Skeletal muscle tissue (tissue), 4 donors: ENCODE measurements around the gene GP1BB. TPM values are rescaled to one million over a fixed set of nuclear protein-coding genes. Genes with fewer than 3 reads are reported as not detected.
A peak's percentile ranks its signal among the peaks of the same experiment; 100 is the strongest.

Experiments used
- H3K27ac ChIP-seq: one replicate; pipeline ENCODE4 v1.7.0; 2013; ENCODE audit warnings: mild to moderate bottlenecking, low read depth, low read length, inconsistent platforms
- H3K27me3 ChIP-seq, 3 donors: one replicate each; pipeline ENCODE4 v1.7.0; 2013; ENCODE audit warnings: low read length in 3 of 3; ENCODE audit not compliant: control insufficient read depth in 3 of 3, insufficient read depth in 3 of 3
- H3K36me3 ChIP-seq, 3 donors: one replicate each; pipeline ENCODE4 v1.7.0; 2013; ENCODE audit warnings: low read length in 3 of 3; ENCODE audit not compliant: control insufficient read depth in 3 of 3, insufficient read depth in 3 of 3
- H3K4me1 ChIP-seq, 3 donors: one replicate each; pipeline ENCODE4 v1.7.0; 2013; ENCODE audit warnings: low read length in 3 of 3, mild to moderate bottlenecking in 3 of 3; ENCODE audit not compliant: control insufficient read depth in 3 of 3, insufficient read depth in 3 of 3
- H3K4me3 ChIP-seq, 3 donors: one replicate each; pipeline ENCODE4 v1.7.0; 2013; ENCODE audit warnings: low read length in 3 of 3
- H3K9ac ChIP-seq, 3 donors: one replicate each; pipeline ENCODE4 v1.7.0; 2013; ENCODE audit warnings: low read length in 3 of 3, mild to moderate bottlenecking in 3 of 3, moderate library complexity in 2 of 3, low read depth in 1 of 3
- H3K9me3 ChIP-seq, 3 donors: one replicate each; pipeline ENCODE4 v1.7.0; 2013; ENCODE audit warnings: low read length in 3 of 3; ENCODE audit not compliant: control insufficient read depth in 3 of 3
- total RNA-seq: library from RNA; depleted of rRNA; stranded (reverse); fragments of >200 nt; gene quantifications from one replicate; pipeline ENCODE4 v1.2.3, GENCODE V29; 2014
- donor health status: Osteomylitis.

GP1BB gene
- total RNA-seq, 1 donor from 2014 or later = 6.8 TPM

- Histone ChIP-seq H3K36me3 (peaks cover 2 to 11% (median 7%) of the 10 kb centered on the region in 3 donors), H3K27ac (no peak overlapping the region), H3K9me3 (no peaks in the 10 kb centered on the region), H3K27me3 (peaks cover 13 to 32% (median 18%) of the 10 kb centered on the region in 3 donors), H3K9ac (no peak overlapping the region), H3K4me3 (no peak overlapping the region), H3K4me1 (peaks cover 11 to 23% (median 19%) of the 10 kb centered on the region in 3 donors)
Measured at GRCh38 chr22:19764636-19765476, 41.5 kb downstream of the GP1BB start.

DNA sequence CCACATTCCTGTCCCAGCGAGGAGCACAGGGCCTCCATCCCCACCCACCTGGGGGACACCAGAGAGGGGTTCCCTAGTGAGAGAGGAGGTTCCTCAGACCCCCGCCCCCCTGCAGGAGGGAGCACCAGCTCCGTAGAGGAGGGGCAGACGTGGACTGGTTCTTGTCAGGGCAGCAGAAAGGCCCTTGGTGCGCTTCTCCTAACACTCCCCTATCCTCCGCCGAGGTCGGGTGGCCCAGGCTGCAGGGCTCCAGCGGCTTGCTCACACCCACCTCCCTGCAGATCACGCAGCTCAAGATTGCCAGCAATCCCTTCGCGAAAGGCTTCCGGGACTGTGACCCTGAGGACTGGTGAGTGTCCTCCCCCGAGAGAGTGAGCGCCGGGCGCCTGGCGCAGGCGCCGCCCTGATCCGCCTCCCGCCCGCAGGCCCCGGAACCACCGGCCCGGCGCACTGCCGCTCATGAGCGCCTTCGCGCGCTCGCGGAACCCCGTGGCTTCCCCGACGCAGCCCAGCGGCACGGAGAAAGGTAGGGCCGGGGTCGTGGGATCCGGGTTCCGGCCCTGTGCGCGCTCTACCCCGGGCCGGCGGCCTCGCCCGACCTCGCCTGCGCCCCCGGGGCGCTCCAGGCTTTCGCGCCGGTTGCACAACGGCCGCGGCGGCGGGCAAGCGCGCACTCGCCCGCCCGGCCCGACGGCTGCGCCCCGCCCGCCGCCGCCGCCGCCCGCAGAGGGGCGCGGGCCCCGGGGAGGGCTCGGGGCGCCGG, 42.3 kb downstream of the GP1BB start:
- H3K36me3 ChIP-seq = peaks cover 2 to 11% (median 7%) of the 10 kb centered on the region in 3 donors
- H3K4me1 ChIP-seq = peaks cover 11 to 23% (median 19%) of the 10 kb centered on the region in 3 donors
- peaks cover 14 to 32% (median 18%) of the 10 kb centered on the region in 3 donors for H3K27me3 ChIP-seq
- peak overlapping the region in 1 of 3 donors; percentile 30 for H3K4me3 ChIP-seq
- H3K9ac ChIP-seq = no peak overlapping the region
- no peak overlapping the region for H3K27ac ChIP-seq
- H3K9me3 ChIP-seq = no peaks in the 10 kb centered on the region

- Histone ChIP-seq H3K27me3 (peaks cover 14 to 34% (median 18%) of the 10 kb centered on the region in 3 donors), H3K4me3 (no peak overlapping the region), H3K9me3 (no peaks in the 10 kb centered on the region), H3K27ac (no peak overlapping the region), H3K36me3 (peaks cover 2 to 11% (median 7%) of the 10 kb centered on the region in 3 donors), H3K4me1 (peaks cover 11 to 23% (median 19%) of the 10 kb centered on the region in 3 donors), H3K9ac (no peak overlapping the region)
Measured at GRCh38 chr22:19766240-19766510, 42.8 kb downstream of the GP1BB start.

- Histone ChIP-seq H3K4me1 (peaks cover 11 to 23% (median 19%) of the 10 kb centered on the region in 3 donors), H3K27ac (no peak overlapping the region), H3K27me3 (peaks cover 14 to 34% (median 18%) of the 10 kb centered on the region in 3 donors)
Measured at GRCh38 chr22:19766511-19767426, 43.4 kb downstream of the GP1BB start.

GRCh38 chr22:19767427-19768341, 44.3 kb downstream of the GP1BB start:
- Histone ChIP-seq H3K9me3 (no peaks in the 10 kb centered on the region), H3K27ac (no peak overlapping the region), H3K4me3 (no peak overlapping the region), H3K9ac (peak overlapping the region in 1 of 3 donors; percentile 33), H3K36me3 (peaks cover 2 to 11% (median 7%) of the 10 kb centered on the region in 3 donors), H3K4me1 (peaks cover 7 to 18% (median 13%) of the 10 kb centered on the region in 3 donors), H3K27me3 (peaks cover 14 to 28% (median 18%) of the 10 kb centered on the region in 3 donors)

More at GRCh38 chr22:19766511-19767426, 43.4 kb downstream of the GP1BB start:
- Histone ChIP-seq H3K9me3 (no peaks in the 10 kb centered on the region), H3K9ac (no peak overlapping the region), H3K4me3 (no peak overlapping the region), H3K36me3 (peaks cover 2 to 11% (median 7%) of the 10 kb centered on the region in 3 donors)

GRCh38 chr22:19769393-19769715, 46.0 kb downstream of the GP1BB start:
- Histone ChIP-seq H3K4me3 (no peak overlapping the region), H3K27me3 (peaks cover 13 to 18% (median 14%) of the 10 kb centered on the region in 3 donors), H3K4me1 (peaks cover 3 to 17% (median 8%) of the 10 kb centered on the region in 3 donors), H3K9ac (no peak overlapping the region), H3K36me3 (peaks cover 2 to 11% (median 7%) of the 10 kb centered on the region in 3 donors), H3K9me3 (no peaks in the 10 kb centered on the region), H3K27ac (no peak overlapping the region)

DNA sequence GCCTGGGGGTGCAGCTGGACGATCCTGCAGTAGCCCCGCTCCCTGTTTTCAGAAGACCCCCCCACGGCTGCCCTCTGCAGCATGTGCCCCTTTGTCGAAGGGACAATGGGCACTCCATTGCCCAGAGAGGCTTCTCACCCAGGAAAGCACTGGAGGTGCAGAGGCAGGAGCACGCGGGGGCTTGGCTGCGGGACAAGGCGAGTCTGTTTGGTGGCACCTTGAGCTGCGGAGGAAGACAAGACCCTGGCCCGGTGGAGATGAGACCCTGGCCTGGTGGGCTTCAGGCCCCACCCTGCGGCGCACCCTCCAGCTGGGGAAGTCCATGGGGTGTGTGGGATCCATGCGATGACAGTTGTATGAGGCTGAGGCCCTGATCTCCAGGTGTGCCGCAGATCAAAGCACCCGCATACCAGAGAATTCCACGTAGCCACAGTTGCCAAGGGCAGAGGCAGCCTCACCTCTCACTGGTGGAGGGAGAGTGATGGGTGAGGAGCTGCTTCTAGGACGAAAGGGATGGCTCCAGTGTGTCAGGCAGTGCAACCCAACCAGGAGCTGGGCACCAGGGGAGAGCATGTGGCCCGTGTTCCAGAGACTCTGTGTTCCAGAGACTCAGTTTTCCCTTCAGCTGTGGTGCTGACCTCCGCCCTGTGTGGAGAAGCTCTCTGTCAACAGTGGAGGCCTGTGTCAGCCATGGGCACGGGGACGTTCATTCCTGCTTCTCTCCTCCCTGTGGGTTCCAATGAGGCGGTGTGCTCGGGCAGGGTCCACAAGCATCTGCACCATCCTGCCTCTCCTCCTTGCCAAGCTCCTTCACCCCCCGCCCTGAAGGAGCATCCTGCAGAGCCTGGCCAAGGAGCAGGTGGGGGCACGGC, 47.2 kb downstream of the GP1BB start:
- Histone ChIP-seq H3K27ac (no peak overlapping the region), H3K4me1 (peaks cover 3 to 17% (median 8%) of the 10 kb centered on the region in 3 donors)

GRCh38 chr22:19772422-19772672, 49.0 kb downstream of the GP1BB start:
- H3K27ac ChIP-seq = no peak overlapping the region
- H3K9ac ChIP-seq = no peak overlapping the region
- H3K4me1 ChIP-seq = peaks cover 3 to 17% (median 8%) of the 10 kb centered on the region in 3 donors
- peaks cover 2 to 8% (median 4%) of the 10 kb centered on the region in 3 donors for H3K36me3 ChIP-seq
- no peaks in the 10 kb centered on the region for H3K9me3 ChIP-seq
- peaks cover 7 to 18% (median 11%) of the 10 kb centered on the region in 3 donors for H3K27me3 ChIP-seq
- no peak overlapping the region for H3K4me3 ChIP-seq

More for the DNA sequence above, 47.2 kb downstream of the GP1BB start:
- H3K27me3 ChIP-seq = peaks cover 8 to 12% (median 10%) of the 10 kb centered on the region in 3 donors
- no peaks in the 10 kb centered on the region for H3K9me3 ChIP-seq
- no peak overlapping the region for H3K4me3 ChIP-seq
- peaks cover 2 to 8% (median 4%) of the 10 kb centered on the region in 3 donors for H3K36me3 ChIP-seq
- no peak overlapping the region for H3K9ac ChIP-seq
